Stimulated activated CD8-positive, alpha-beta memory T cell treated with anti-CD3 and anti-CD28 coated beads, Interleukin-15, amount 100 ng/mL, for 24 hours (primary cell): ENCODE data around the gene SNX30.
"Not testable (repeated sequence)": the region's sequence is repeated elsewhere in the genome, so short reads cannot be mapped to it uniquely, and the experiment has no call there.

Experiments used
- DNase-seq: peaks from one replicate; pipeline ENCODE4 v3.0.0-alpha.2; 2020; ENCODE audit warnings: low read depth

Gene SNX30

GRCh38 chr9:112750016-112750763 lies at the start of gene SNX30:
TSS of gene SNX30 (plus strand) at chr9:112750760. CDS start at chr9:112751002, 242 bp downstream.
- peak; percentile 52 for DNase-seq

GRCh38 chr9:112703304-112703703 lies 47.3 kb upstream of the SNX30 start:
- no peak for DNase-seq

GRCh38 chr9:112705768-112706427 lies 44.7 kb upstream of the SNX30 start:
- no peak for DNase-seq

GRCh38 chr9:112711050-112711689 lies 39.4 kb upstream of the SNX30 start:
- no peak for DNase-seq

- no peak for DNase-seq
These were observed 37.9 kb upstream of the SNX30 start for GRCh38 chr9:112712678-112713077.

- DNase-seq: peak; percentile 94
These were observed 32.8 kb upstream of the SNX30 start, which contains the start of gene INIP for GRCh38 chr9:112717661-112718331. TSS of gene INIP (minus strand) at chr9:112718117. CDS start at chr9:112716485, 1,632 bp downstream.

GRCh38 chr9:112719241-112719691 lies 31.3 kb upstream of the SNX30 start:
- no peak for DNase-seq

GRCh38 chr9:112719696-112720095 lies 30.9 kb upstream of the SNX30 start:
- DNase-seq: no peak

- no peak for DNase-seq
These were observed 30.3 kb upstream of the SNX30 start for GRCh38 chr9:112720113-112720780.

GRCh38 chr9:112722749-112723148 lies 27.8 kb upstream of the SNX30 start:
- not testable (repeated sequence) for DNase-seq

- DNase-seq: no peak
These were observed 24.6 kb upstream of the SNX30 start for GRCh38 chr9:112725961-112726360.

GRCh38 chr9:112726428-112726827 lies 24.1 kb upstream of the SNX30 start:
- no peak for DNase-seq

- no peak for DNase-seq
These were observed 22.2 kb upstream of the SNX30 start for GRCh38 chr9:112728401-112728800.

- no peak for DNase-seq
These were observed 18.6 kb upstream of the SNX30 start for GRCh38 chr9:112731971-112732370.

GRCh38 chr9:112734892-112735291 lies 15.7 kb upstream of the SNX30 start:
- no peak for DNase-seq

- no peak for DNase-seq
These were observed 7.2 kb upstream of the SNX30 start for GRCh38 chr9:112743216-112743836.

- no peak for DNase-seq
These were observed 6.4 kb upstream of the SNX30 start for GRCh38 chr9:112744177-112744576.

- no peak for DNase-seq
These were observed 3.5 kb upstream of the SNX30 start for GRCh38 chr9:112747094-112747493.

GRCh38 chr9:112750764-112751055 lies 150 bp downstream of the SNX30 start:
- DNase-seq: no peak

GRCh38 chr9:112751056-112751795 lies 666 bp downstream of the SNX30 start:
- DNase-seq: no peak
